Astrocyte (in vitro differentiated cells and primary cell): Measurements from ENCODE around the gene GPR62. TPM values are rescaled to one million over a fixed set of nuclear protein-coding genes. Genes with fewer than 3 reads are reported as not detected.
A peak's percentile ranks its signal among the peaks of the same experiment; 100 is the strongest.

Experiments used
- DNase-seq: peaks from one replicate; pipeline ENCODE4 v3.0.0-alpha.2; 2010; ENCODE audit warnings: low read depth
- FAIRE-seq: peaks from 2 replicates; lab custom pipeline; 2011; peaks lifted over from hg19 to GRCh38; lab: Jason Lieb, UNC
- H2AFZ ChIP-seq: 2 replicates; pipeline ENCODE4 v1.6.0; 2012; ENCODE audit warnings: low read depth, low read length, inconsistent platforms
- H3K27ac ChIP-seq: 2 replicates; pipeline ENCODE4 v1.5.1; 2011; ENCODE audit warnings: low read depth, low read length, inconsistent platforms
- H3K27me3 ChIP-seq: 2 replicates; pipeline ENCODE4 v1.6.0; 2011; ENCODE audit warnings: low read length, inconsistent platforms; ENCODE audit not compliant: insufficient read depth
- H3K36me3 ChIP-seq: 2 replicates; pipeline ENCODE4 v1.5.1; 2011; ENCODE audit warnings: low read length, inconsistent platforms; ENCODE audit not compliant: insufficient read depth
- H3K4me1 ChIP-seq: 2 replicates; pipeline ENCODE4 v1.5.1; 2011; ENCODE audit warnings: low read length, inconsistent platforms; ENCODE audit not compliant: insufficient read depth
- H3K4me2 ChIP-seq: 2 replicates; pipeline ENCODE4 v1.6.0; 2012; ENCODE audit warnings: low read length, inconsistent platforms
- H3K4me3 ChIP-seq: 2 replicates; pipeline ENCODE4 v1.5.1; 2011; ENCODE audit warnings: low read depth, mild to moderate bottlenecking, low read length, inconsistent platforms; ENCODE audit not compliant: insufficient read depth
- H3K79me2 ChIP-seq: 2 replicates; pipeline ENCODE4 v1.6.0; 2012; ENCODE audit warnings: mild to moderate bottlenecking, low read length, inconsistent platforms; ENCODE audit not compliant: insufficient read depth
- H3K9ac ChIP-seq: 2 replicates; pipeline ENCODE4 v1.6.0; 2012; ENCODE audit warnings: mild to moderate bottlenecking, low read length, inconsistent platforms
- H3K9me3 ChIP-seq: 2 replicates; pipeline ENCODE4 v1.5.1; 2012; ENCODE audit warnings: low read depth, mild to moderate bottlenecking, low read length, inconsistent platforms; ENCODE audit not compliant: insufficient read depth
- H4K20me1 ChIP-seq: 2 replicates; pipeline ENCODE4 v1.6.0; 2012; ENCODE audit warnings: low read length, inconsistent platforms; ENCODE audit not compliant: insufficient read depth
- H3K27ac Mint-ChIP-seq: one replicate; pipeline ENCODE4 v1.8.0; 2021; ENCODE audit warnings: mild to moderate bottlenecking, mixed read lengths; ENCODE audit not compliant: unreplicated experiment
- H3K27me3 Mint-ChIP-seq: one replicate; pipeline ENCODE4 v1.8.0; 2021; ENCODE audit warnings: low read depth, mixed read lengths; ENCODE audit not compliant: unreplicated experiment
- H3K36me3 Mint-ChIP-seq: one replicate; pipeline ENCODE4 v1.8.0; 2021; ENCODE audit warnings: low read depth, mixed read lengths; ENCODE audit not compliant: unreplicated experiment
- H3K4me1 Mint-ChIP-seq: one replicate; pipeline ENCODE4 v1.8.0; 2021; ENCODE audit warnings: low read depth, mixed read lengths; ENCODE audit not compliant: unreplicated experiment
- H3K4me3 Mint-ChIP-seq: one replicate; pipeline ENCODE4 v1.8.0; 2021; ENCODE audit warnings: mild to moderate bottlenecking, moderate library complexity, mixed read lengths; ENCODE audit not compliant: unreplicated experiment
- H3K9me3 Mint-ChIP-seq: one replicate; pipeline ENCODE4 v1.8.0; 2021; ENCODE audit warnings: mild to moderate bottlenecking, mixed read lengths; ENCODE audit not compliant: unreplicated experiment
- EZH2 ChIP-seq: IDR thresholded peaks from 2 replicates; pipeline ENCODE4 v1.6.1; 2012; ENCODE audit warnings: mild to moderate bottlenecking, low read length, inconsistent platforms; ENCODE audit not compliant: insufficient read depth
- total RNA-seq: library from RNA; stranded (reverse); gene quantifications from 2 replicates; pipeline ENCODE4 v1.2.1, GENCODE V29; 2021
- TF ChIP-seq, protein P1 (sequence below): IDR thresholded peaks from 2 replicates; pipeline ENCODE4 v1.5.1; 2011; ENCODE audit warnings: low read depth, mild to moderate bottlenecking, inconsistent platforms, low read length, moderate library complexity; ENCODE audit not compliant: insufficient read depth

The GPR62 gene
- total RNA-seq, 1 donor from 2014 or later: not detected

DNA sequence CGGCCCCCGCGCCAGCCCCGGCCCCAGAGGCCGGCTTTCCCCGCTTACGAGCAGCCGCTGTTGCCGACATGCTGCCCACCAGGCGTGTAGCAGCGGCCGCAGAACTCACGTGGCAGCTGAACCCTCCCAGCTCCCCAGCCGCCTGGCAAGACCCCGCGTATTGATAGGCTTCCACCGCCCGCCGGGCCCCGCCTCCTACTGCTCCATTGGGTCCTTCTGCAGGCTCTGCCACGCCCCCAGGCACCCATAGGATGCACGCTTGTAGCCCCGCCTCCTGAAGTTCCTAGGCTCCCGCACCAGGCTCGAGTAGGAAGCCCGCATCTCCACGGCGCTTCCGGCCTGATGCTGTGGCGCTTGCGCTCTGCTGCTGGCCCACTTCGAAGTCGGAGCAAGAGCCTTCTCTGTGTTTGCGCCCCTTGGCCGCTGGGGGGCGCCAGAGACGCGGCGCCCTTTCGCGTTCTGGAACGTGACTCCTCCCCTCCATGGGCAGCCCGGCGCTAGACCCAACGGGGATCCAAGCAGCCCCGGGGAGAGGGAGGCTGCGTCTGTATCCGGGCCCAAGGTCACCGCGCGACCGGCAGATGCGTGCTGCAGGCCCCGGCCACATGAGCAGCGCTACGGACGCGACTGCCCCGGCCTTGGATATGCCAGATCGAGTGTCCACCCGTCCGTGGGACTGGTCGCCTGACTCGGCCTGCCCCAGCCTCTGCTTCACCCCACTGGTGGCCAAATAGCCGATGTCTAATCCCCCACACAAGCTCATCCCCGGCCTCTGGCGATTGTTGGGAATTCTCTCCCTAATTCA is 13.2 kb upstream of the GPR62 start, which contains the start of the genes PARP3 and RRP9:
PARP3 (plus strand) TSS at position 566 of the 805 bp plus-strand sequence. CDS start 993 bp downstream, outside the sequence.
RRP9 (minus strand) TSS at position 107 of the 805 bp plus-strand sequence; CDS start at position 70, 37 bp downstream.
- no peaks in the 10 kb centered on the region for H3K9me3 ChIP-seq
- Mint-ChIP-seq H3K27ac (peak within 1 kb of the TSS; percentile 34), H3K4me3 (peak within 1 kb of the TSS; percentile 89), H3K36me3 (peaks cover 11% of the 10 kb centered on the region), H3K27me3 (peaks cover 19% of the 10 kb centered on the region), H3K9me3 (peaks cover 3% of the 10 kb centered on the region), H3K4me1 (peaks cover 6% of the 10 kb centered on the region)
- H3K4me1 ChIP-seq: peaks cover 24% of the 10 kb centered on the region
- H3K4me2 ChIP-seq: peak within 1 kb of the TSS; percentile 96
- H2AFZ ChIP-seq: peak within 1 kb of the TSS; percentile 98
- TF ChIP-seq, protein P1, sequence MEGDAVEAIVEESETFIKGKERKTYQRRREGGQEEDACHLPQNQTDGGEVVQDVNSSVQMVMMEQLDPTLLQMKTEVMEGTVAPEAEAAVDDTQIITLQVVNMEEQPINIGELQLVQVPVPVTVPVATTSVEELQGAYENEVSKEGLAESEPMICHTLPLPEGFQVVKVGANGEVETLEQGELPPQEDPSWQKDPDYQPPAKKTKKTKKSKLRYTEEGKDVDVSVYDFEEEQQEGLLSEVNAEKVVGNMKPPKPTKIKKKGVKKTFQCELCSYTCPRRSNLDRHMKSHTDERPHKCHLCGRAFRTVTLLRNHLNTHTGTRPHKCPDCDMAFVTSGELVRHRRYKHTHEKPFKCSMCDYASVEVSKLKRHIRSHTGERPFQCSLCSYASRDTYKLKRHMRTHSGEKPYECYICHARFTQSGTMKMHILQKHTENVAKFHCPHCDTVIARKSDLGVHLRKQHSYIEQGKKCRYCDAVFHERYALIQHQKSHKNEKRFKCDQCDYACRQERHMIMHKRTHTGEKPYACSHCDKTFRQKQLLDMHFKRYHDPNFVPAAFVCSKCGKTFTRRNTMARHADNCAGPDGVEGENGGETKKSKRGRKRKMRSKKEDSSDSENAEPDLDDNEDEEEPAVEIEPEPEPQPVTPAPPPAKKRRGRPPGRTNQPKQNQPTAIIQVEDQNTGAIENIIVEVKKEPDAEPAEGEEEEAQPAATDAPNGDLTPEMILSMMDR: peak; percentile 93
- no peak for TF ChIP-seq EZH2
- FAIRE-seq (peak; percentile 72), DNase-seq (peak; percentile 99)
- peak within 1 kb of the TSS; percentile 73 for H3K27ac ChIP-seq
- H3K27me3 ChIP-seq: no peaks in the 10 kb centered on the region
- H3K9ac ChIP-seq: peak within 1 kb of the TSS; percentile 87
- peak within 1 kb of the TSS; percentile 78 for H3K4me3 ChIP-seq
- H3K36me3 ChIP-seq: no peaks in the 10 kb centered on the region
- peaks cover 38% of the 10 kb centered on the region for H4K20me1 ChIP-seq
- peaks cover 38% of the 10 kb centered on the region for H3K79me2 ChIP-seq

DNA sequence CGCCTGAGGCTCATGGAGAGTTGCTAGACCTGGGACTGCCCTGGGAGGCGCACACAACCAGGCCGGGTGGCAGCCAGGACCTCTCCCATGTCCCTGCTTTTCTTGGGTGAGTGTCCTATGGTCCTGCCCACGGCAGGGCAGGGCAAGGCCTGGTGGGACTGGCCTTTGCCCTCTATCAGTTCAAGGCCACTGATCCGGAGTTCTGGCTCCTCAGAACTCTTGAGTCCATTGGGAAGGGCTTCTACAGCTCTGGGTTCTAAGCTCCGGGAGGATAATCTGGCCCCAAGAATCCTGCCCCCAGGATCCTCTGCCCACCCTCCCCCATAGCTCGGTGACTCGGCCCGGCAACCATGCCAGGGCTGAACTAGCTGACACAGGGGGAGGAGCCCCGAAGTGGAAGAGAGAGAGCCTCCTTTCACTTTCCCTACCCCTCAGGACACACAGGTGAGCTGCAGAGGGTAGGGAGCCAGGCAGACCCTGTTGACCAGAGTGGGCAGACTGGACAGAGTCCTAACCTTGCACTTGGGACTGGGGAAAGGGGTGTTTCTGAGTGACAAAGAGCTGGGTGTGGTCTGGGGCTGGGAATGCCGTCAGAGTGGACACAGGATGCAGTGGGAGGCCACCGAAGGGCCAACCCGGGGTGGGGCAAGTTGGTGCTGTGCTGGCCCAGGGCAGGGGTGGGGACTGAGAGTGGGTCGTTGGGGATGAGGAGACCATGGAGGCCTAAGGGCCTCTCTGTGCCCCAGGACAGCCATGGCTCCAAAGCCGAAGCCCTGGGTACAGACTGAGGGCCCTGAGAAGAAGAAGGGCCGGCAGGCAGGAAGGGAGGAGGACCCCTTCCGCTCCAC is 12.4 kb upstream of the GPR62 start:
- no peak for FAIRE-seq
- Histone ChIP-seq H3K27me3 (no peaks in the 10 kb centered on the region), H3K4me1 (peaks cover 21% of the 10 kb centered on the region), H3K4me2 (peak overlapping the region; percentile 88), H2AFZ (peak overlapping the region; percentile 98), H3K4me3 (peak overlapping the region; percentile 50), H4K20me1 (peaks cover 30% of the 10 kb centered on the region), H3K79me2 (peaks cover 38% of the 10 kb centered on the region), H3K27ac (peak overlapping the region; percentile 73), H3K9me3 (no peaks in the 10 kb centered on the region), H3K9ac (peak overlapping the region; percentile 82), H3K36me3 (no peaks in the 10 kb centered on the region)
- Mint-ChIP-seq H3K4me3 (peak overlapping the region; percentile 89), H3K9me3 (peaks cover 3% of the 10 kb centered on the region), H3K27me3 (peaks cover 27% of the 10 kb centered on the region), H3K27ac (peak overlapping the region; percentile 34), H3K4me1 (peaks cover 6% of the 10 kb centered on the region), H3K36me3 (peaks cover 10% of the 10 kb centered on the region)
- peak; percentile 25 for DNase-seq
- TF ChIP-seq, protein P1: no peak
- TF ChIP-seq EZH2: no peak
